Measurements from ENCODE around the gene TMEM106B.

TMEM106B gene

GRCh38 chr7:12258074-12258473 lies 47.0 kb downstream of the TMEM106B start:
- no peak overlapping the region for H3K4me3 ChIP-seq (ENCODE audit: control insufficient read depth, low read depth, low read length)
- no peak for DNase-seq (ENCODE audit: low read depth)
- TF ChIP-seq CTCF (conservative IDR thresholded peaks at IDR 0.05; ENCODE audit: control insufficient read depth, insufficient read depth, low read depth, low read length): no peak

GRCh38 chr7:12267542-12267941 lies 56.4 kb downstream of the TMEM106B start:
- no peak for TF ChIP-seq CTCF (conservative IDR thresholded peaks at IDR 0.05; ENCODE audit: control insufficient read depth, insufficient read depth, low read depth, low read length)
- no peak for DNase-seq (ENCODE audit: low read depth)
- no peak overlapping the region for H3K4me3 ChIP-seq (ENCODE audit: control insufficient read depth, low read depth, low read length)

- no peak for TF ChIP-seq CTCF (conservative IDR thresholded peaks at IDR 0.05; ENCODE audit: control insufficient read depth, insufficient read depth, low read depth, low read length)
- no peak for DNase-seq (ENCODE audit: low read depth)
These were observed 58.2 kb downstream of the TMEM106B start for GRCh38 chr7:12269100-12269895.

GRCh38 chr7:12281038-12281437 lies 69.9 kb downstream of the TMEM106B start:
- no peak overlapping the region for H3K4me3 ChIP-seq (ENCODE audit: control insufficient read depth, low read depth, low read length)
- DNase-seq (ENCODE audit: low read depth): peak; percentile 10
- no peak for TF ChIP-seq CTCF (conservative IDR thresholded peaks at IDR 0.05; ENCODE audit: control insufficient read depth, insufficient read depth, low read depth, low read length)

More at GRCh38 chr7:12269100-12269895, 58.2 kb downstream of the TMEM106B start:
- no peak overlapping the region for H3K4me3 ChIP-seq (ENCODE audit: control insufficient read depth, low read depth, low read length)

GRCh38 chr7:12287901-12288300 lies 76.8 kb downstream of the TMEM106B start:
- no peak for DNase-seq (ENCODE audit: low read depth)
- no peak for TF ChIP-seq CTCF (conservative IDR thresholded peaks at IDR 0.05; ENCODE audit: control insufficient read depth, insufficient read depth, low read depth, low read length)
- no peak overlapping the region for H3K4me3 ChIP-seq (ENCODE audit: control insufficient read depth, low read depth, low read length)

GRCh38 chr7:12289996-12290395 lies 78.9 kb downstream of the TMEM106B start:
- H3K4me3 ChIP-seq (ENCODE audit: control insufficient read depth, low read depth, low read length): no peak overlapping the region
- no peak for DNase-seq (ENCODE audit: low read depth)
- TF ChIP-seq CTCF (conservative IDR thresholded peaks at IDR 0.05; ENCODE audit: control insufficient read depth, insufficient read depth, low read depth, low read length): no peak
